ENCODE data around the gene BRME1. TPM values are rescaled to one million over a fixed set of nuclear protein-coding genes. Genes with fewer than 3 reads are reported as not detected.

Gene BRME1
- total RNA-seq, 1 donor from 2014 or later: 0.49 TPM

GRCh38 chr19:13890136-13890535 is 15.8 kb downstream of the BRME1 start:
- H3K4me3 Mint-ChIP-seq: no peak overlapping the region
- H3K27me3 Mint-ChIP-seq (ENCODE audit: insufficient read depth, low read depth): peaks cover 2% of the 10 kb centered on the region
- no peak for DNase-seq (ENCODE audit: low spot score)
- no peaks in the 10 kb centered on the region for H3F3A ChIP-seq (ENCODE audit: low read depth)
- no peak overlapping the region for H3K27ac Mint-ChIP-seq
- H3K4me3 ChIP-seq: no peak overlapping the region
- peaks cover 1% of the 10 kb centered on the region for H3K36me3 Mint-ChIP-seq
- no peaks in the 10 kb centered on the region for H3K4me1 Mint-ChIP-seq
- no peak overlapping the region for H3K4me2 ChIP-seq
- no peaks in the 10 kb centered on the region for H3K4me1 ChIP-seq
- TF ChIP-seq CTCF (IDR thresholded peaks at IDR 0.05) (no peak), EZH2 (IDR thresholded peaks at IDR 0.05) (no peak), EZH2phosphoT487 (IDR thresholded peaks at IDR 0.05) (no peak)
- no peak overlapping the region for H3K27ac ChIP-seq
- no peaks in the 10 kb centered on the region for H4K20me1 ChIP-seq (ENCODE audit: low read depth)
- H2AFZ ChIP-seq (replicated peaks): no peak overlapping the region
- H3K9me3 Mint-ChIP-seq: no peaks in the 10 kb centered on the region
- H3K36me3 ChIP-seq: no peaks in the 10 kb centered on the region
- H3K9ac ChIP-seq: no peak overlapping the region
- no peaks in the 10 kb centered on the region for H3K9me3 ChIP-seq (ENCODE audit: low read depth)
- H3K79me2 ChIP-seq (ENCODE audit: low read depth): no peaks in the 10 kb centered on the region
- no peaks in the 10 kb centered on the region for H3K27me3 ChIP-seq

GRCh38 chr19:13888281-13888680 is 17.6 kb downstream of the BRME1 start:
- no peaks in the 10 kb centered on the region for H3K36me3 ChIP-seq
- no peak overlapping the region for H3K27ac Mint-ChIP-seq
- no peak overlapping the region for H3K9ac ChIP-seq
- TF ChIP-seq EZH2phosphoT487 (IDR thresholded peaks at IDR 0.05): no peak
- no peak for TF ChIP-seq EZH2 (IDR thresholded peaks at IDR 0.05)
- TF ChIP-seq CTCF (IDR thresholded peaks at IDR 0.05): no peak
- H3K9me3 Mint-ChIP-seq: no peaks in the 10 kb centered on the region
- H3K27me3 Mint-ChIP-seq (ENCODE audit: insufficient read depth, low read depth): peaks cover 2% of the 10 kb centered on the region
- H3K4me1 ChIP-seq: no peaks in the 10 kb centered on the region
- H3K4me3 Mint-ChIP-seq: no peak overlapping the region
- H3K27me3 ChIP-seq: no peaks in the 10 kb centered on the region
- H3K79me2 ChIP-seq (ENCODE audit: low read depth): no peaks in the 10 kb centered on the region
- peaks cover 7% of the 10 kb centered on the region for H3K4me1 Mint-ChIP-seq
- H3K36me3 Mint-ChIP-seq: peaks cover 1% of the 10 kb centered on the region
- no peak overlapping the region for H2AFZ ChIP-seq (replicated peaks)
- no peak overlapping the region for H3K27ac ChIP-seq
- no peak overlapping the region for H3K4me2 ChIP-seq
- no peak for DNase-seq (ENCODE audit: low spot score)
- H3K4me3 ChIP-seq: no peak overlapping the region
- H3F3A ChIP-seq (ENCODE audit: low read depth): no peaks in the 10 kb centered on the region
- no peaks in the 10 kb centered on the region for H4K20me1 ChIP-seq (ENCODE audit: low read depth)
- H3K9me3 ChIP-seq (ENCODE audit: low read depth): no peaks in the 10 kb centered on the region

- H2AFZ ChIP-seq (replicated peaks): no peak overlapping the region
- no peak overlapping the region for H3K27ac ChIP-seq
- no peak overlapping the region for H3K4me2 ChIP-seq
- peaks cover 7% of the 10 kb centered on the region for H3K4me1 Mint-ChIP-seq
- no peak for TF ChIP-seq CTCF (IDR thresholded peaks at IDR 0.05)
- no peak for TF ChIP-seq EZH2 (IDR thresholded peaks at IDR 0.05)
- TF ChIP-seq EZH2phosphoT487 (IDR thresholded peaks at IDR 0.05): no peak
- peaks cover 1% of the 10 kb centered on the region for H3K36me3 Mint-ChIP-seq
- H3K27me3 Mint-ChIP-seq (ENCODE audit: insufficient read depth, low read depth): peaks cover 2% of the 10 kb centered on the region
- no peaks in the 10 kb centered on the region for H3F3A ChIP-seq (ENCODE audit: low read depth)
- H4K20me1 ChIP-seq (ENCODE audit: low read depth): no peaks in the 10 kb centered on the region
- H3K27ac Mint-ChIP-seq: no peak overlapping the region
- no peaks in the 10 kb centered on the region for H3K27me3 ChIP-seq
- no peaks in the 10 kb centered on the region for H3K4me1 ChIP-seq
- no peak overlapping the region for H3K4me3 Mint-ChIP-seq
- no peak for DNase-seq (ENCODE audit: low spot score)
- H3K79me2 ChIP-seq (ENCODE audit: low read depth): no peaks in the 10 kb centered on the region
- H3K9ac ChIP-seq: no peak overlapping the region
- H3K4me3 ChIP-seq: no peak overlapping the region
- no peaks in the 10 kb centered on the region for H3K9me3 Mint-ChIP-seq
- H3K9me3 ChIP-seq (ENCODE audit: low read depth): no peaks in the 10 kb centered on the region
- H3K36me3 ChIP-seq: no peaks in the 10 kb centered on the region
Observed at GRCh38 chr19:13887517-13887916, 18.4 kb downstream of the BRME1 start.

All from neural progenitor cell (in vitro differentiated cells).